HCT116 (cell line): ENCODE data around the gene SNORC. TPM values are rescaled to one million over a fixed set of nuclear protein-coding genes. Genes with fewer than 3 reads are reported as not detected.

Experiments used
- ATAC-seq: fragments of 200-7000 bp; cut with Tn5 transposase; 2 replicates; pipeline ENCODE4 v1.9.1; 2020; ENCODE audit warnings: mild to moderate bottlenecking, moderate library complexity
- BruUV-seq: library from RNA; stranded (reverse); fragments of 400-500 nt; replicated peaks from 2 replicates; lab custom pipeline; 2021; lab: Mats Ljungman, UMichigan
- CTCF ChIA-PET: fragments of 300-600 bp; sonication (Branson Sonifier 250); formaldehyde crosslinking; loops from one replicate; lab custom pipeline; 2021; ENCODE audit warnings: antibody characterized with exemption; lab: Charles Lee
- POLR2A ChIA-PET: fragments of 300-600, 350-600 bp; sonication (Branson Sonifier 250); formaldehyde crosslinking; loops from one replicate; lab custom pipeline; 2021; ENCODE audit warnings: antibody characterized with exemption; lab: Charles Lee
- RAD21 ChIA-PET, 2 experiments: fragments of 300-600 bp; sonication (Branson Sonifier 250); formaldehyde crosslinking; loops; one replicate each; lab custom pipeline; 2023; ENCODE audit warnings: low total read pairs in 2 of 2; ENCODE audit not compliant: uncharacterized antibody in 2 of 2, unreplicated experiment in 2 of 2, low non-redundant PET in 1 of 2; lab: Charles Lee
- DNase-seq: peaks from one replicate; pipeline ENCODE4 v3.0.0-alpha.2; 2010; ENCODE audit warnings: low read depth, low spot score
- H2AFZ ChIP-seq: fragments of 200-600 bp; shearing (Covaris generic), sonication (generic); 2 replicates; pipeline ENCODE4 v1.6.1; 2017; ENCODE audit warnings: low read depth, mixed run types, mixed read lengths, antibody characterized with exemption, low read length; ENCODE audit not compliant: poor library complexity, severe bottlenecking
- H3K27ac ChIP-seq: 2 replicates; pipeline ENCODE4 v1.5.1; 2012; ENCODE audit warnings: low read depth, low read length
- H3K27me3 ChIP-seq: fragments of 200-600 bp; sonication (generic); 2 replicates; pipeline ENCODE4 v1.6.1; 2016; ENCODE audit warnings: mixed run types, low read length, mixed read lengths; ENCODE audit not compliant: insufficient read depth
- H3K36me3 ChIP-seq, 2 experiments: fragments of 200-500 bp in 1 of 2; fragments of 200-600 bp in 1 of 2; sonication (Bioruptor generic) in 1 of 2; sonication (generic) in 1 of 2; 2 replicates each; pipeline versions ENCODE4 v1.5.1 to v1.6.1; 2014 to 2016; ENCODE audit warnings: low read length in 2 of 2, inconsistent platforms in 1 of 2, mixed read lengths in 1 of 2, mixed run types in 1 of 2; ENCODE audit not compliant: insufficient read depth in 2 of 2, control insufficient read depth in 1 of 2
- H3K4me1 ChIP-seq, 2 experiments: fragments of 200-600 bp in 1 of 2; sonication (generic) in 1 of 2; 2 replicates each; pipeline versions ENCODE4 v1.5.1 to v1.6.1; 2012 to 2017; ENCODE audit warnings: low read length in 2 of 2, inconsistent platforms in 1 of 2, mild to moderate bottlenecking in 1 of 2, mixed read lengths in 1 of 2, mixed run types in 1 of 2, moderate library complexity in 1 of 2; ENCODE audit not compliant: insufficient read depth in 2 of 2, control insufficient read depth in 1 of 2
- H3K4me2 ChIP-seq: fragments of 200-600 bp; sonication (generic); 2 replicates; pipeline ENCODE4 v1.6.1; 2017; ENCODE audit warnings: mixed run types, low read length, mixed read lengths
- H3K4me3 ChIP-seq, 2 experiments: fragments of 200-600 bp in 1 of 2; sonication (generic) in 1 of 2; replicated peaks in 1 of 2; 2 replicates each; pipeline ENCODE4 v1.5.1; 2011 to 2016; ENCODE audit warnings: low read length in 2 of 2, control low read depth in 1 of 2, low read depth in 1 of 2, mild to moderate bottlenecking in 1 of 2, mixed read lengths in 1 of 2, mixed run types in 1 of 2
- H3K79me2 ChIP-seq: fragments of 200-600 bp; sonication (generic); 2 replicates; pipeline ENCODE4 v1.6.1; 2017; ENCODE audit warnings: mild to moderate bottlenecking, mixed run types, low read length, moderate library complexity, mixed read lengths; ENCODE audit not compliant: insufficient read depth
- H3K9ac ChIP-seq: fragments of 200-600 bp; sonication (generic); 2 replicates; pipeline ENCODE4 v1.6.1; 2016; ENCODE audit warnings: low read length, mixed read lengths
- H3K9me2 ChIP-seq: fragments of 200-600 bp; sonication (generic), shearing (Covaris generic); 2 replicates; pipeline ENCODE4 v1.6.1; 2017; ENCODE audit warnings: mixed run types, mild to moderate bottlenecking, moderate library complexity; ENCODE audit not compliant: insufficient read depth
- H3K9me3 ChIP-seq, 2 experiments: fragments of 200-500 bp in 1 of 2; fragments of 200-600 bp in 1 of 2; sonication (Bioruptor generic) in 1 of 2; sonication (generic) in 1 of 2; 2 replicates each; pipeline ENCODE4 v1.6.1; 2014 to 2017; ENCODE audit warnings: low read length in 2 of 2, mixed read lengths in 2 of 2, inconsistent platforms in 1 of 2, low read depth in 1 of 2, mild to moderate bottlenecking in 1 of 2, mixed run types in 1 of 2, moderate library complexity in 1 of 2; ENCODE audit not compliant: control insufficient read depth in 1 of 2, insufficient read depth in 1 of 2
- H4K20me1 ChIP-seq: fragments of 200-600 bp; sonication (generic), shearing (Covaris generic); 2 replicates; pipeline ENCODE4 v1.6.1; 2017; ENCODE audit warnings: mixed run types, mild to moderate bottlenecking, moderate library complexity; ENCODE audit not compliant: insufficient read depth
- CBX3 ChIP-seq: IDR thresholded peaks from 2 replicates; pipeline ENCODE4 v1.6.1; 2012; ENCODE audit warnings: low read depth
- EGR1 ChIP-seq: IDR thresholded peaks from 2 replicates; pipeline ENCODE4 v1.6.1; 2012; ENCODE audit warnings: low read depth
- FOSL1 ChIP-seq: IDR thresholded peaks from 2 replicates; pipeline ENCODE4 v1.6.1; 2012; ENCODE audit warnings: low read depth
- POLR2AphosphoS5 ChIP-seq: IDR thresholded peaks from 2 replicates; pipeline ENCODE4 v1.6.1; 2011; ENCODE audit warnings: mild to moderate bottlenecking, low read depth, low read length, moderate library complexity
- TCF7L2 ChIP-seq: IDR thresholded peaks from 2 replicates; pipeline ENCODE4 v1.7.0; 2011; ENCODE audit warnings: borderline replicate concordance, inconsistent platforms; ENCODE audit not compliant: insufficient read depth, insufficient read length; ENCODE audit errors: extremely low read depth
- YY1 ChIP-seq: IDR thresholded peaks from 2 replicates; pipeline ENCODE4 v1.6.1; 2011; ENCODE audit warnings: low read length, low read depth, moderate library complexity, mild to moderate bottlenecking; ENCODE audit not compliant: insufficient replicate concordance; ENCODE audit errors: extremely low read depth
- ZFX ChIP-seq: fragments of 450-650 bp; IDR thresholded peaks from 2 replicates; pipeline ENCODE4 v1.6.1; 2017
- intact Hi-C: fragments of 100-400 bp; cut with micrococcal nuclease; formaldehyde crosslinking; loops from 2 replicates; pipeline ENCODE4 v1.10.0; 2022
- total RNA-seq: library from RNA; stranded (reverse); gene quantifications from one replicate; pipeline ENCODE4 v1.2.1, GENCODE V29; 2021; ENCODE audit not compliant: unreplicated experiment
- TF ChIP-seq, protein P1 (sequence below), 3 experiments: fragments of 200-600 bp in 1 of 3; sonication (generic) in 1 of 3; IDR thresholded peaks in 2 of 3; conservative IDR thresholded peaks in 1 of 3; 2 replicates each; pipeline ENCODE4 v1.5.1; 2012 to 2017; ENCODE audit warnings: low read depth in 2 of 3, low read length in 2 of 3, antibody characterized with exemption in 1 of 3, borderline replicate concordance in 1 of 3, control low read depth in 1 of 3, mild to moderate bottlenecking in 1 of 3, mixed read lengths in 1 of 3, mixed run types in 1 of 3, moderate library complexity in 1 of 3; ENCODE audit not compliant: insufficient read depth in 1 of 3
- TF ChIP-seq, protein P2 (sequence below): IDR thresholded peaks from 2 replicates; pipeline ENCODE4 v1.6.1; 2012; ENCODE audit warnings: low read depth

The SNORC gene
- total RNA-seq, 1 experiment from 2014 or later, result 14.0 TPM

DNA sequence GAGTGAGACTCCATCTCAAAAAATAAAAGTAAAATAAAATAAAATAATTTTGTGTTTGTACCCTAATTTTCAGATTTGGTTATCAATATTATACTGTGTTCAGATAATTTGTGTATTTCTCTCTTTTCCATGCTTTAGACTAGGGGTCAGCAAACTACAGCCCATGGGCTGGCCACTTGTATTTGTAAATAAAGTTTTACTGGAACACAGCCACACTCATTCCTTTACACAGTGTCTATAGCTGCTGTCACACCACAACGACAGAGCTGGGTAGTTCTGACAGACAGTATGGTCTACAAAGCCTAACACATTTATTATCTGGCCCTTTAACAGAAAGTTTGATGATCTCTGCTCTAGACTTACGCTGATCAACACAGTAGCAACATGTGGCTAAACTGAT lies 43.8 kb downstream of the SNORC start:
- H3K9me3 ChIP-seq, result no peaks in the 10 kb centered on the region; a peak in 1 of 4 replicates
- no peak overlapping the region for H3K27ac ChIP-seq
- ChIA-PET CTCF (no interaction called here), RAD21 (no interaction called here), POLR2A (no interaction called here)
- no peak overlapping the region for H3K9ac ChIP-seq
- intact Hi-C loops, result no loop called here
- H3K4me3 ChIP-seq, result no peak overlapping the region
- no peaks in the 10 kb centered on the region for H4K20me1 ChIP-seq
- TF ChIP-seq CBX3 (no peak), EGR1 (no peak), POLR2AphosphoS5 (no peak), YY1 (no peak), TCF7L2 (no peak), FOSL1 (no peak), ZFX (no peak)
- TF ChIP-seq, protein P1, sequence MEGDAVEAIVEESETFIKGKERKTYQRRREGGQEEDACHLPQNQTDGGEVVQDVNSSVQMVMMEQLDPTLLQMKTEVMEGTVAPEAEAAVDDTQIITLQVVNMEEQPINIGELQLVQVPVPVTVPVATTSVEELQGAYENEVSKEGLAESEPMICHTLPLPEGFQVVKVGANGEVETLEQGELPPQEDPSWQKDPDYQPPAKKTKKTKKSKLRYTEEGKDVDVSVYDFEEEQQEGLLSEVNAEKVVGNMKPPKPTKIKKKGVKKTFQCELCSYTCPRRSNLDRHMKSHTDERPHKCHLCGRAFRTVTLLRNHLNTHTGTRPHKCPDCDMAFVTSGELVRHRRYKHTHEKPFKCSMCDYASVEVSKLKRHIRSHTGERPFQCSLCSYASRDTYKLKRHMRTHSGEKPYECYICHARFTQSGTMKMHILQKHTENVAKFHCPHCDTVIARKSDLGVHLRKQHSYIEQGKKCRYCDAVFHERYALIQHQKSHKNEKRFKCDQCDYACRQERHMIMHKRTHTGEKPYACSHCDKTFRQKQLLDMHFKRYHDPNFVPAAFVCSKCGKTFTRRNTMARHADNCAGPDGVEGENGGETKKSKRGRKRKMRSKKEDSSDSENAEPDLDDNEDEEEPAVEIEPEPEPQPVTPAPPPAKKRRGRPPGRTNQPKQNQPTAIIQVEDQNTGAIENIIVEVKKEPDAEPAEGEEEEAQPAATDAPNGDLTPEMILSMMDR (IDR thresholded peaks at IDR 0.05 in 2 of 3, conservative IDR thresholded peaks at IDR 0.05 in 1 of 3; ENCODE audit: borderline replicate concordance in 1 of 3, insufficient read depth in 1 of 3, low read depth in 2 of 3, low read length in 2 of 3), result no peak
- TF ChIP-seq, protein P2, sequence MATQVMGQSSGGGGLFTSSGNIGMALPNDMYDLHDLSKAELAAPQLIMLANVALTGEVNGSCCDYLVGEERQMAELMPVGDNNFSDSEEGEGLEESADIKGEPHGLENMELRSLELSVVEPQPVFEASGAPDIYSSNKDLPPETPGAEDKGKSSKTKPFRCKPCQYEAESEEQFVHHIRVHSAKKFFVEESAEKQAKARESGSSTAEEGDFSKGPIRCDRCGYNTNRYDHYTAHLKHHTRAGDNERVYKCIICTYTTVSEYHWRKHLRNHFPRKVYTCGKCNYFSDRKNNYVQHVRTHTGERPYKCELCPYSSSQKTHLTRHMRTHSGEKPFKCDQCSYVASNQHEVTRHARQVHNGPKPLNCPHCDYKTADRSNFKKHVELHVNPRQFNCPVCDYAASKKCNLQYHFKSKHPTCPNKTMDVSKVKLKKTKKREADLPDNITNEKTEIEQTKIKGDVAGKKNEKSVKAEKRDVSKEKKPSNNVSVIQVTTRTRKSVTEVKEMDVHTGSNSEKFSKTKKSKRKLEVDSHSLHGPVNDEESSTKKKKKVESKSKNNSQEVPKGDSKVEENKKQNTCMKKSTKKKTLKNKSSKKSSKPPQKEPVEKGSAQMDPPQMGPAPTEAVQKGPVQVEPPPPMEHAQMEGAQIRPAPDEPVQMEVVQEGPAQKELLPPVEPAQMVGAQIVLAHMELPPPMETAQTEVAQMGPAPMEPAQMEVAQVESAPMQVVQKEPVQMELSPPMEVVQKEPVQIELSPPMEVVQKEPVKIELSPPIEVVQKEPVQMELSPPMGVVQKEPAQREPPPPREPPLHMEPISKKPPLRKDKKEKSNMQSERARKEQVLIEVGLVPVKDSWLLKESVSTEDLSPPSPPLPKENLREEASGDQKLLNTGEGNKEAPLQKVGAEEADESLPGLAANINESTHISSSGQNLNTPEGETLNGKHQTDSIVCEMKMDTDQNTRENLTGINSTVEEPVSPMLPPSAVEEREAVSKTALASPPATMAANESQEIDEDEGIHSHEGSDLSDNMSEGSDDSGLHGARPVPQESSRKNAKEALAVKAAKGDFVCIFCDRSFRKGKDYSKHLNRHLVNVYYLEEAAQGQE, result no peak
- H3K9me2 ChIP-seq, result no peaks in the 10 kb centered on the region; the same call in 1 of the 2 replicates
- ATAC-seq (no peak), DNase-seq (no peak)
- no peaks in the 10 kb centered on the region for H3K4me1 ChIP-seq
- H3K27me3 ChIP-seq, result no peaks in the 10 kb centered on the region
- H3K36me3 ChIP-seq, result no peaks in the 10 kb centered on the region
- H3K4me2 ChIP-seq, result no peak overlapping the region
- BruUV-seq, result no TSS peak
- no peaks in the 10 kb centered on the region for H3K79me2 ChIP-seq
- no peak overlapping the region for H2AFZ ChIP-seq
